Cerebellar nuclear complex (tissue), 1 donor: ENCODE measurements around the gene BICC1.

Source experiments
- DNase-seq, 2 experiments: peaks; one replicate each; lab custom pipeline; 2025; lab: John Stamatoyannopoulos, UW

The BICC1 gene

DNA sequence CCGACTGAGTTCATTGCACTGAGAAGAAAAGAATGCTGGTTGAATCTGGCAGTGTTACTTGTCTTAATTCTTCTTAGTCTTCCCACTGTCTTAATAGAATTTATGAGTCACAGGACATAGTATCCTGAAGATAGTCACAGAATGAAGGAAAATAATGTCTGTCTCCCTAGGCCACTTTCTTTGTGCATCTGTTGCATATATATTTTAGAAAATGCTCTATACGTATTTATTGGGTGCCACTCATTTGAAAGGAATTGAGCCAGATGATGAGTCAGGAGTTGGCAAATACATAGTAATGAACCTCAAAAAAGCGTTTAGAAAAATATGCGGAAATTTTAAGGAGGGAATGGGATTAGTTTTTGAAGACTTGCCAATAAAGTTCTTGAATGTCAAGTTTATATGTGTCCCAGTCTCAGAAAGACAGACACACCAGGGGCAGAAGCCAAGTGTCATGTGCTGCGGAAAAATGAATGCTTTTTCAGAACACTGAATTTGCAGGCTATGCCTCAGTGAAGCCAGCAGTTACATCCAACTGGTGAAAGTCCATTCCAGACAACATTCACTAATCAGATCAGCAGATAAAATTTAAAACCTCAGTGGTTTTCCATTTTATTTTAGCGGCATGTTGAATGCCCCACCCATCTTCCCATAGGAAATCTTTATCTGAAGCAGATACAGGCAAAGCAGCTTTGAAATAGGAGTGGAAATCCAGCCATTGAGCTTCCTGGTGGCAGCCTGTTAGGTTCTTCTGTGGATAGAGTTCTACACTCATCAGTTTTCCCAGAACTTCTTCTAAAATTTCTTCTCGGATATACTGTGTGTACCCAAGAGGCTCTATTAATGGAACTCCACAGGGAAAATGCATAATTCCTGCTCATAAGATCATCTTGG lies 308.4 kb downstream of the BICC1 start:
- DNase-seq, result no peak

DNA sequence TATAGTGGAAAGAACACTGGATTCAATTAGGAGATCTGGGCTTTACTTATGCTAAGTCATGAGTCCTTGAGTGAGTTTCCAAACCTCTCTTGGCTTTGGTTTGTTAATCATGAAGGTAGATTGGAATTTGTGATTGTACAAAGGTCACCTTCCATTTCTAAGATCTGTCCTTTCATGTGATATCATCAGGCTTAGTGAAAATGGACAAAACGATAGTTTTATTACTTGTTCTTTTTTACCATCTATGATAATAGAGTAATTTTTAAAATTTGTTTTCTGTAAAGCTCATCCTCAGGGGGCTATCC lies 309.0 kb downstream of the BICC1 start:
- DNase-seq, result no peak

DNA sequence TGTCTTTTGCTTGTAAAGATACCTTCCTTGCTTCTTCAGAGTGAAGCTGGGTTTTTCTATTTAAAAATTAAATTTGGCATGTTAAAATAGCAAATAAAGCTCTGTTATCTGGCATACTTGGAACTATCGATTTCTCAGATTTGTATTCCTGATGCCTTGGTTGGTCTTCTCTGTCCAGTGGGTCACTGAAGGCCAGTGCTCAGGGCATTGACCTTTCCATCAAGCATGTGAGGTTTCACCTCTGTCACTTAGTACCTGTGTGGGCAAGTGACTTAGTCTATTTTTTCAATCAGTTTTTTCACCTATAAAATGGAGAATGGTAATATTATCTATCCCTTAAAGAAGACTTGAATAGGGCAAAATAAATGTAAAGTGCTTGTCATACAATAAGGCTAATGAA lies 311.3 kb downstream of the BICC1 start:
- DNase-seq, result no peak

DNA sequence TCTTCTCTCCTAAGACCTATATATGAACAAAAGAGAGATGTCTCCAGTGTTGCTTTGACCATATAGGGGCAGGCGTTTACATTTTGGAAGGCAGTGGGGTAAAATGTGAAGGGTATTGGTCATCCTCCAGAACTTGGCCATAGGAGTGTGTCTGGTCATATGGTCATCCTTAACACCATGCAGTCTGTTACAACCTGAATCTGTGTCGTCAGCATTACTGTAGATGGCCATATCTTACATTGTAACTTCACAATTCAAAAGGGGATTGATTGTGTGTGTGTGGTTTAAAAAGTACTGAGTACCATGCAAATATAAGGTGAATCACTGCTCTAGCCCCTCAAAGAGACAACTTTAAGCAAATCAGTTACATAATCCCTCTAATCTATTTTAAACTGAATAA lies 311.7 kb downstream of the BICC1 start:
- DNase-seq, result no peak

DNA sequence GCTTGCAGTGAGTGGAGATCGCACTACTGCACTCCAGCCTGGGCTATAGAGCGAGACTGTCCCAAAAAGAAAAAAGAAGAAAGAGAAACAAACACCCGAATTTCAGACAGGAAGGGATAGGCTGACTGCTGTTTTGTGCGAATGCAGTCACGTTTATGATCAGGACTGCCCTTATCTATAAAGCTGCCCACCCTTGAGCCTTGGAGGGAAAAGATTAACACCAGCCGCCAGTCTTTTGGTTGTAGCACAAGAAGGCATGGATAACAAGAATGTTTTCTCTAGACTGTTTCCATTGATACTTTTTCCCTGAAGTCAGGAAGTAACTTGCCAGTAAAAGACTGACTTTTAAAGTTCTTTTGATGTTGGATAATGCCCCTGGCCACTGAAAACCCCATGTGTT lies 314.0 kb downstream of the BICC1 start:
- DNase-seq, result no peak

DNA sequence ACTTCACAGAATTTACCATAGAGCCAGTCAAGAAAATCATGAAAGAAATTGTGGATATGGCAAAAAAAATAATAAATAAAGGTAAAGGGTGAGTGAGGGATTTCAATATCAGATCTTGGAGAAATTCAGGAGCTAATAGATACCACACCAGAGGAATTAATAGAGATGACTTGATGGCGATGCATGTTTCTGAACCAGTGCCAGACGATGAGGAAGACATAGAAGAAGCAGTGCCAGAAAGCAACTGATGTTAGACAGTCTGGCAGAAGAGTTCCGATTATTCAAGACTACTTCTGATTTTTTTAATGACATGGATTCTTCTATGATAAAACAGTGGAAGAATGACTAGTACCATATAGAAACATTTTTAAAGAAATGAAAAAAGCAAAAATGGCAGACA lies 314.7 kb downstream of the BICC1 start:
- no peak for DNase-seq

DNA sequence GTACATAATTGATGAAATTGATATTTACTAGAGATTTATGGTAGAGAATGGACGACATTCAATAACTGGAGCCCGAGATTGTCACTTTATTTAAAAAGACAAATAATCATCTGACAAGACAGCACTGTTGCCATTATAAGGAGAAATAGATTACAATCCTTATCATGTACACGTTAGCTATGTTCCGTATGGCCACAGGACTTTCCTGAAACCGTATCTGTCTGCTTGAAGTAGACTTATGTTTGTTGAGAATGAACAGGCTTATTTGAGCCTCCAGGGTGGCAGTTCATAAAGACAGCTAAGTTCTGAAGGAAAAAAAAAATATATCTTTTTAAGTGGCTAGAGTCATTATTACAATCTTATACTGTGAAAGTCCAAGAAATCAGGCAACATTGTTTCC lies 317.2 kb downstream of the BICC1 start:
- DNase-seq, result no peak

DNA sequence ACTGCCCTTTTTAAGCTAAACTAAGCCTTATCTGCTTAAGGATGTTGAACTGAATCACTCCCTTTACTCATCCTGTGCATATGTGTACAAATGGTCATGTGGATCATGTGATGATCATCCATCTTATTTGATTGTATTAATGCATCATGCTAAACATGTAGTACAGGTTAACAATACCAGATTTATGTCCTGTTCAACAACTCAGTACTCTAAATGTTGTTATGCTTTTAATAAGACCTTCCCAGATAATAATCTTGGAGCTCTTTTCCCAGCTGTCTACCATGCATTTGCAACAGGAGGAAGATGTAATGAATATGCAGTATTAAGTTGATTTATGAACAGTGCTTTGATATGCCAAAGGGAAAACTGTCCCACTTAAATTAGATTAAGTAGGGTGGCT lies 318.0 kb downstream of the BICC1 start:
- DNase-seq, result no peak

DNA sequence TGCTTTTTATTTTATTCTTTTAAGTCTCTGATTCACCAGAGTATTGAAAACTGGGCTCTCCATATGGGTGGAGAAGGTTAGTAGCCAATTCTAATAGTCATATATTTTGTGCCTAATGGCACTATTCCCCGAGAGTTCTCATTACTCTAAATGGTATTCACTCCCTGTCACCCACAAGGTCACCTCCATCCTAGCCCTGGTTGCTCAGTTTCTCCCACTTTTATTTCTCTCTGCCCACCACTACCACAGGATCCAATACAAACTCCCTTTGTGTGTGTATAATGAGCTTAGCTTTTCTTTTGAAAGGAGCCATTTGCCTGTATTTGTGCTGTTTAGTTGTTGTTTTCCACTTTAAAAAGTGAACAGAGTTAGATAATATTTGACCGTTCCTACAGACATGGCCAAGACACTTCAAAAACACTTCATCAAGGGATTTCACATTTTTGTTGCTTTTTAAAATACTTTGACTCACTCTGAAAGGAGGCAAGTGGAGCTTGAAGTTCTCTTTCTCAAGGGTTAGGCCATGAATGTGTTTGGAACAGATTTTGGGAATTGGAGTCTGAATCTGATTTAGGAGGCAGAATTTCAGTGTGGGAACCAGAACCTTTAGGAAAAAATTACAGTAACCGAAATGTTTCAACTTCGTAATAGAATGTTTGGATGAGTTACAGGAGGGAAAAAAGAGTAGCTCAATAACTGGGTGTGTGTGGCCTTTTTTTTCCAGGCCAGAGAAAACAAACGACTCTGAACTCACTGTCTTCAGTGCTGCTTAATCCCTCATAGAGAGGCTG lies 321.3 kb downstream of the BICC1 start:
- no peak for DNase-seq

DNA sequence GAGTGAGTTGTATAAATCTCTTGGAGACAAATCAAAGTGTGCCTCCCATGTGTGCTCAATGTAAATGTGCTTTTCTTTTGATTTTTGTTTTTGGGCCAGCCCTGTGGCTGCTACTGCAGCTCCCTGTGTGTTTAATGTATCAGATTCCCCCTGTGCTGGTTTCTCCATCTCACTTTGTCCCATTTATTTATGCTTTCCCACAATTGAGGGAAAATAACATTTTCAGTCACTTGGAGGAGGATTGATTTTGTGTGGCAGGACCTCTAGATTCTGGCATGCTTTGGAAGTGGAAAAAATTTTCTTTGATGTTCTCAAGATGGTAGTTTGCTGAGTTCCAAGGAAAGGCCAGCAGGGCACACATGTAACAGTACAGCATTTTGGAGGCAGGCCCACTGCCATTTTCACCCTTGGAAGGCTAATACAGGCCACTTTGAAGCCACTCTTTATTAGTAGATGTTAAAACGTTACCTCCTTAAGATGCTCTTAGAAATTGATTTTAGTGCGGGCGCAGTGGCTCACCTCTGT lies 323.6 kb downstream of the BICC1 start:
- DNase-seq, result no peak

DNA sequence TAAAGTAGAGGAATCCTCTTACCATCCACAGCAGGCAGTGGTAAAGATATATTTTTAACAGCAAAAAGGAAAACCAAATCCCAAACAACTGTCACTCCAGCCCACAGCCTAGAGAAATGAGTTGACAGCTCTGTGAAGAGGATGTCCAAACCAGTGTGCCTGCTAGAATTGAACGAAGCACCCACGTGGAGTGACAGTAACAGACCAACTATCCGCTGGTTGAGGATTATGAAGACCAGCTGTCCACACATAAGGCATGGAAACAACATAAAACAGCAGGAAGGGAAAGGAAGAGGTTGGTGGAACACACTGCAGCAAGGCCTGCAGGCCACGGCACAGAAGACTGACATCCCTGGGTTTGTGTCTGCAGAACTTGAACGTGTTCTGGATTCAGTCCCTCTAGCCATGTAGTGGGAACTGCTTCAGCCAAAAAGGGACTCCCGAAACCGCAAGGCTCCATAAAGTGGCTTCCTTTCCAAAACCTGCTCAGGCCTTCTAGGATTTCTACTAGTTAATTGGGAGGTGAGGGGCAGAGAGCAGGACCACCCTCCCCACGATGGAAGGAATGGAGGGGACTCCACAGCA lies 324.4 kb downstream of the BICC1 start:
- no peak for DNase-seq

DNA sequence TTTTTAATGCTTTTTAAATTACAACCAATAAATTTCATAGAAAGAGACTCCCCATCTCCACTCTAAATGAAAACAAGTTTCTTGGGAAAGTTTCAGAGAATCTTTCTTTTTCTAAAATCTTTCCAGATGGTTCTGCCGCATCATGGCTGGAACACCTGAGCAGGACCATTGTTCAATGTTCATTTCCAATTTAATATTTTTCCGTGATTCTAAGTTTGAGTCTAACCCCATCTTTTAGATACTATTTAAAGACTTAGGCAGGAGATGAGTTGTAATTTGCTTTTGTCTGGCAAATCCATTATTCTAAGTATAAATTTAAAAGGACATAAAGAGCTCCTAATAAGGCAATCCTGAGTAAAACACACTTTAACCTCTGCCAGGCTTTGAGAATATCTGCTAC lies 325.2 kb downstream of the BICC1 start:
- DNase-seq, result no peak

DNA sequence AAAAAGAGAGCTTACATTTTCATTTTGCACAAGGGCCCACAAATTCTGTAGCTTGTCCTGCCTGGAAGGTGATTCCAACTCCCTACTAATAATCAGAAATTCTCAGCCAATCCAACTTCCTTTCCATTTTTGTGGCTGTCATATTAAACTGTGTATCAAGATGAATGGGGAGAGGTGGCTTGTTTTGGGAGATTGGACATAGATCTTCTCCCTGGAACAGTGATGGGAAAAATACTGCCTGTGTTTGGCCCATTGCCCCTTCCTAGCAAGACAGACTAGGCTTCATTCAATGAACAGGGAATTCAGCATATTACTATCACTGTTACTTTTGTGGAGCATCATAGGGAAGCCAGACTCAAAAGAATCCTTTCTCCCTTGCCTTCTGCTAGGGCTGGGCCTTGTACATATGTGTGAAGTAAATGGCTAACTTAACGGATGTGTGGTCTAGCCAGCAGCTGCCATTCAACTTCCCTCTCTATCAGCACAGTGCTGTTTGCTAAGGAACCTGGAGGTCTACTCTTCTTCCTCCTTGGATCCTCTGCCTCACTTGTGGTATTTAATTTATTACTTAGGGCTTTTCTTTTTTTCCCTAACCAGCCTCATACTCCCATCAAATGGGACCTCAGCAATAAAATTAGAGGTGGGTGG lies 326.0 kb downstream of the BICC1 start:
- no peak for DNase-seq

DNA sequence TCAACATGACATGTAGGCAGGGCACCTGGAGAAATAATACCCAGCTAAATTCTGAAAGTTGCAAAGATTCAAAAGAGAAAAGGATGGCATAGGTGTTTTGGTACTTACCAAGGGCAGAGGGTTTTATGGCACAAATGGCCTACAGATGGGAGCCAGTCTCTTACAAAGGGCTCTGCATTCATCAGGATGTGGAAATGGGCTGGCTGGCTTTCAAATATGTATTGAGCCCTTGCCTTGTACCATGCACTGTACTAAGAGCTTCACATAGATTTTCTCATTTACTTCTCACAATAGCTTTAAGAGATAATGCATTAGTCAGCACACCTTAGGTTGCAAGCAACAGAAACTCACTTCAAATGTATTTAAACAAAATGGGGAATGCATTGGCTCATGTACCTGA lies 327.1 kb downstream of the BICC1 start:
- no peak for DNase-seq

DNA sequence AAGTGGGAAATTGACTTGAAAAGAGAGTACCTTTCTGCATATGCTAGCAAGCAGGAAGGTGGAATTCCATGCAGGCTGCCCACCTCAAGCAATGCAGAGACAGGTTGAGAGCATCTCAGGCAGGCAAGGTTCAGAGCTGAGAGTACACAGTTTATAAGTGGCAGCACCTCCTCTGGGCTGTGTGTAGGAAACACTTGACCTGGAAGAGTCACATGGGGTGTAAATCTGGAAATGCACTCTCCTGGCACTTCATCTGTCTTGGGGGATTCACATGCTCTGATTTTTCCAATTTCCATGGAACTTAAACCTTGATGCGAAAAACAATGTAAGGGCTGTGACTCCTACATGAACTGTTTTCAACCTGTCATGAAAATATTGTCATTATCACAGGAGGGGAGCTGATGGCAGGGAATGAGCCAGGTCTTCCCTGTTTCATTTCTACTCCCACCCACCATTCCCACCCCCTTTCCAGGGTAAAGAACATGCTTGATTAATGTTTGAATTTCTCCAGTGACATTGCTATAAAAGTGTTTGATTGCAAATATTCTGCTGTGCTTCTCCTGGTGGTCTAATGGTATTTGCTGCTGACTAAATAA lies 328.3 kb downstream of the BICC1 start:
- DNase-seq, result no peak

DNA sequence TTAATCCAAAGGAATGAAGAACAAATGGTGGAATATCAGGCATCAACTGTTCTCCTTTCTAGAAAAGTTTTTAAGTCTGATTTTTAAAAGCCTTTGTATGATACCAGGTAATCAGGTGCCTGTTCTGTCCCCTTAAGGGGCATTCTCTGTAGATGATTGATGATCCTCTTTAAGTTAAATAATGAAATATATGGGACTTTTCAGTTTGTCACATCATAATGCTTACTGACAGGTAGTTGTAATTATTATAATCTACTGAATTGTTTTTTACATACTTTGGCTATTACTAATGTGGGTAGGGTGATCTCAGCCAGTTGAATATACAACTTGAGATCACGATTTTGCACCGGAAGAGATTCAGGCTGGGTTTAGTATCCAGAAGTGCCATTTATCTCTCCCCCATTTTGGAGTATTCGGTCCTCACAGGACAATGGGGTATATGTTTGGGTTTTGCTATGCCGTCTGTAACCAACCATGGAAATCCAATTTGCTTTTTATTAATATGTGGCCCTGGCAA lies 330.2 kb downstream of the BICC1 start:
- DNase-seq, result no peak

DNA sequence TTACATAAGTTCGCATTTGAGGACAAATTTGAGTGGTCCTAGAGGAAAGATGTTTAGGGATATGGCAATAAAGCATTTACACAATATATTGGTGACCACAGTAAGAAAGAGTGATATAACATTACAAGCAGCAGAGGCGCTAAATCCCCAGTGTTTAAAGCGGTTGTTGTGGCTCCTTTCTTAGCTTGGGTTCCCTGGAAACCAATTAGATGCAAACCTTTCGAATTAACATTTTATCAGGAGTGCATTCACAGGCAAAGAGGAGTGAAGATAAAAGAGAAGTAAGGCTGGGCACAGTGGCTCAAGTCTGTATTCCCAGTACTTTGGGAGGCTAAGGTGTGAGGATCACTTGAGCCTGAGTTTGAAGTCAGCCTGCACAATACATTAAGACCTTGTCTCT lies 331.1 kb downstream of the BICC1 start:
- DNase-seq, result no peak

DNA sequence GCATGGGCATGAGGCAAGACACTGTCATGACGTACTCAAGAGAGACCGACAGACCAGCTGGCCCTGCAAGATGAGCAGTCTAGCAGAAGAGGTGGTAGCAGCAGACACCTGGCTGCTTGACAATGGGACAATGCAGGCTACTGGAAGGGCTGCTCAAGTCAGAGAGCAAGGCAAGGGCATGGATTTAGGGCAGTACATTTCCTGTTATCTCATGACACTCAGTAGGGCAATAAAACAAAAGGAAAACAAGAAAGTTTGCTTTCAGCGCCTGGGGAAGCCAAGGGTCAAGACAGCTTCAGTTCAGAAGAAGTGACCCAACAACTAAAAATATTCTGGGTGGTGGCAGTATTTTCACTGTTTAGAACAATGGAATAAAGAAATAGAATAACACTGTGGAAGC lies 332.0 kb downstream of the BICC1 start:
- DNase-seq, result no peak

DNA sequence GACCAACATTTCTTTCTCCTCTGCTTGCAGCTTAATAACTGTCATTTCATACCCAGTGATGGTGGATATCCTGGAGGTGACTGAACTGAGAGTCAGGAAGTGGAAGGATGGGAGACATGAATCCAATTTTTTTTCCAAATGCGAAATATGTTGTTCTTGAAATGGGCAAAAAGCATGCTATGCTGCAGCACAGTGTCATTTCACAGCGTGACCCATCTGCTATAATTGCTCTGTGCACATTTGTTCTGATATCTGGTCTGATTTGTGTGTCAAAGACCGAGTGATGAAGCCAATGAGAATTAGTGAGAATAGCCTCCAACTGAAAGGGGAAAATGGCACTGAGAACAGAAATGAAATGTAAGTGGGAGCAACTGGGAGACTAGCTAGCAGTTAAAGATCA lies 334.2 kb downstream of the BICC1 start:
- no peak for DNase-seq

DNA sequence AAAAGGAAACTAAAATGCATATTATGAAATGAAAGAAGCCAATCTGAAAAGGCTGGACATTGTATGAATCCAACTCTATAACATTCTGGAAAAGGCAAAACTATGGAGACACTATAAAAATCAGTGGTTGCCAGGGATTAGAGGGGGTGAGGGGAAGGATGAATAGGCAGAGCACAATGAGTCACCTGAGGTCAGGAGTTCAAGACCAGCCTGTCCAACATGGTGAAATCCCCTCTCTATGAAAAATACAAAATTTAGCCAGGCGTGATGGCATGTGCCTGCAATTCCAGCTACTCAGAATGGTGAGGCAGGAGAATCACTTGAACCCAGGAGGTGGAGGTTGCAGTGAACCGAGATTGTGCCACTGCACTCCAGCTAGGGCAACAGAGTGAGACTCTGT lies 338.9 kb downstream of the BICC1 start:
- DNase-seq, result no peak

DNA sequence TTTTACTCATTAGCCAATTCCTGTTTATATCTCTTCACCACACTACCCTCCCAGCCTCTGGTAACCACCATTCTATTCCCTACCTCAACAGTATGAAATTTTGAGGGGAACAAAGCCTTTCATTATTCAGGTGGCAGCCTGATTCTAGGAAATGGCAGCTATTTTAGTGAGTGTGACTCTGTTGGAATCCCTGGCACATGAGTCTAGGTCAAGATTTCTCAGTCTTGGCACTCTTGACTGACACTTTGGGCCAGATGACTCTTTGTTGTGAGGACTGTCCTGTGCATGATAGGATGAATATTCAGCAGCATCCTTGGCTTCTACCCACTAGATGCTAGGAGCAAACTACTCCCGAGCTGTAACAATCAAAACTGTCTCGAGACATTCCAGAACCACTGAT lies 341.0 kb downstream of the BICC1 start:
- DNase-seq, result no peak

DNA sequence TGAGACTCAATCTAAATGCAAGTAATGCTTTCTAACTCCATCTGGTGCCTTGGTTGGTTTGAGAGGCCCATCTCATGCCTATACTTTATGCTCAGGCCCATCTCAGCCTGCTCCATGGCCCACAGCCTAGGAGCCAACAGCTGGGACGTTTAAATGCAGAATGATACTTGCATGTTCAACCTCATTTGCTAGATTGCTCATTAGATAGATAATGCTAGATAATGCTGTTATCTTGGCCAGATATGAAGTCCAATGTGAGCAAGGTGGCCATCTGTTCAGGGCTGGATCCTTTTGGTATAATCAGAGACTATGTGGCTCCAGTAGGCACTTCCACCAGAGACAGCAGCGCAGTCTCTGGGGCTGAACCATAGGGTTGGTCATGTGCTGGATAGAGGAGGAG lies 342.1 kb downstream of the BICC1 start:
- no peak for DNase-seq
